ENCODE results near the gene MAD1L1. TPM values are rescaled to one million over a fixed set of nuclear protein-coding genes. Genes with fewer than 3 reads are reported as not detected.

Gene MAD1L1
- total and polyA plus RNA-seq, 2 of the 8 experiments (the other 6 are each of a cell fraction or from before 2014, with no cell fraction given) = 40.4 to 44.6 TPM

DNA sequence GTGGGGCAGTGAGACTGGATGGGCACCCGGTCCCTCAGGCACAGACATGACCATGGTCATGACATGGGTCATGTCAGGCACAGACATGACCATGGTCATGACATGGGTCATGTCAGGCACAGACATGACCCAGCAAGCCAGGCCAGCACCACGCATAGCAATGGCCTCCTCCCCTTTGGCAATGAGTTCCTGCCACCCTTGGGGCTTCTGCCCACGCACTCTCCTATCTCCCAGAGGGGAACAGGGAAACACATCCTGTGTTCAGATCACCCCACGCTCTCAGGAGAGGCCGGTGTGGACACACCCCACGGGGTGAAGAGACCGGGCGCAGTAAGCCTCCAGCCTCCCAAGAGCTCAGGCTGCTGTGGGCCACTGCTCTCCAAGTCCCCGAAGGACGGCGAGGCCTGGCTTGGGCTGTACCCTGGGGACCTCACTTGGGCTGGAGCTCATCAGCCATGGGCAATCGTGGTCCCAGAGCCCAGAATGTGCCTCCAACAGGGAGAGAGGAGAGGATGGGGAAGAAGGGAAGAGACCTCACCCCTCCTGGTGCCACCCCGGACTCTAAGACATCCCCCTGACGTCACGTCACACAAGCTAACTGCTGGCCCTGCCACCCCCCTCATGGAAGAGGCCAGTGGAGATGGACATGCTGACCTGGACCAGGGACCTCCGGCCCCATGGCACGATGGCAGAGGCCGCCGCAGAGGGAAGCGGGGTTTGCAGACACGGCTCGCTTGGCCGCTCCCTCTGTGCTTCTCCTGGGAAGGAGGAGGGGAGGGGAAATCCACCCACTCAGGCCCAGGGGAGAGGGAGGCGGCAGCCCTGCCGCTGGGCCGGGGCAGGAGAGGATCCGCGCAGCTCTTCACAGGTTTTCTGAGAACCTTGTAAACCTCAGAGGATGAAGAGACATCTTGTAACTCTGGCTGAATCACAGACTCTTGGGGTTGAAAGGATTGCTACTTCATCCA is 293.0 kb downstream of the MAD1L1 start:
- no peak overlapping the region for H4K91ac ChIP-seq (replicated peaks; ENCODE audit: insufficient read length, low read length)
- peaks cover 4 to 23% of the 10 kb centered on the region in 2 experiments; a peak in 3 of 4 replicates for H3K9me3 ChIP-seq (ENCODE audit: insufficient read depth in 2 of 2, low read depth in 1 of 2, low read length in 1 of 2)
- no peak overlapping the region for H3K4me3 ChIP-seq (ENCODE audit: extremely low read depth in 1 of 4, insufficient read depth in 2 of 4, low read depth in 3 of 4, low read length in 4 of 4)
- no peak overlapping the region for H2BK20ac ChIP-seq (ENCODE audit: low read length)
- no peak overlapping the region for H3K27ac ChIP-seq (ENCODE audit: low read depth, low read length)
- no peaks in the 10 kb centered on the region for H3K79me1 ChIP-seq (ENCODE audit: low read depth, low read length)
- no peak overlapping the region for H2BK12ac ChIP-seq (ENCODE audit: low read depth, low read length)
- no peak overlapping the region for H4K5ac ChIP-seq (ENCODE audit: insufficient read length, low read depth, low read length)
- H4K8ac ChIP-seq (ENCODE audit: extremely low read depth, insufficient read depth, low read length) = no peak overlapping the region
- H4K20me1 ChIP-seq (replicated peaks in 1 of 2; ENCODE audit: control insufficient read depth in 1 of 2, insufficient read depth in 2 of 2, low read length in 2 of 2) = no peaks in the 10 kb centered on the region
- H2AFZ ChIP-seq (ENCODE audit: low read length) = no peak overlapping the region
- H3K9ac ChIP-seq (replicated peaks in 1 of 4; ENCODE audit: extremely low read depth in 1 of 4, low read depth in 3 of 4, low read length in 3 of 4) = no peak overlapping the region
- no peak overlapping the region for H3K18ac ChIP-seq (ENCODE audit: extremely low read depth, low read length)
- H3K14ac ChIP-seq (ENCODE audit: insufficient read length) = no peak overlapping the region
- peaks cover 0 to 2% of the 10 kb centered on the region in 2 experiments; a peak in 1 of 4 replicates for H3K79me2 ChIP-seq (ENCODE audit: control insufficient read depth in 1 of 2, insufficient read depth in 2 of 2, low read length in 2 of 2)
- 93% methylated on average over 20 of the region's 28 CpGs; no CpG with 5 or more reads in 1 of the 2 experiments for WGBS, 2 experiments (ENCODE audit: extremely low coverage in 1 of 2, insufficient coverage in 1 of 2, insufficient read length in 1 of 2, insufficient replicate concordance in 2 of 2, low coverage in 1 of 2, low lambda C conversion rate in 2 of 2, missing lambda C conversion rate in 1 of 2)
- no peak overlapping the region for H2BK15ac ChIP-seq (ENCODE audit: low read length)
- no peak overlapping the region for H2BK5ac ChIP-seq (ENCODE audit: low read depth, low read length)
- H3K23ac ChIP-seq (ENCODE audit: insufficient read length) = no peak overlapping the region
- no peak overlapping the region for H2BK120ac ChIP-seq (replicated peaks; ENCODE audit: low read depth, low read length)
- no peak for TF ChIP-seq TEAD4 (IDR thresholded peaks at IDR 0.05; ENCODE audit: low read depth, low read length)
- no peak for TF ChIP-seq SP1 (IDR thresholded peaks at IDR 0.05; ENCODE audit: low read depth, low read length)
- TF ChIP-seq SUZ12 (IDR thresholded peaks at IDR 0.05; ENCODE audit: low read length) = no peak
- TF ChIP-seq SRF (IDR thresholded peaks at IDR 0.05; ENCODE audit: low read depth, low read length) = no peak
- no peak for TF ChIP-seq POU5F1 (IDR thresholded peaks at IDR 0.05; ENCODE audit: low read depth, low read length)
- TF ChIP-seq YY1 (IDR thresholded peaks at IDR 0.05; ENCODE audit: low read depth, low read length) = no peak
- no peak for TF ChIP-seq SP2 (IDR thresholded peaks at IDR 0.05; ENCODE audit: low read length)
- no peak for TF ChIP-seq KDM1A (IDR thresholded peaks at IDR 0.05; ENCODE audit: borderline replicate concordance, low read length)
- FAIRE-seq (no peak), DNase-seq (ENCODE audit: low read depth in 1 of 2, low spot score in 2 of 2) (no peak)
- peaks cover 0 to 3% (median 0%) of the 10 kb centered on the region in 4 experiments; a peak in 2 of 8 replicates for H3K36me3 ChIP-seq (ENCODE audit: control insufficient read depth in 2 of 4, insufficient read depth in 4 of 4, low read length in 3 of 4)
- H2AK5ac ChIP-seq (ENCODE audit: low read depth, low read length) = no peak overlapping the region
- ChIA-PET CTCF (ENCODE audit: partially characterized antibody) (interaction anchor here (0.7 kb wide), 1 partner anchor 13 kb away, joined by 3 read pairs; no protein-coding TSS in a partner anchor), POLR2A (ENCODE audit: partially characterized antibody) (no interaction called here)
- H3K4ac ChIP-seq (replicated peaks; ENCODE audit: insufficient read length, low read depth, low read length) = no peak overlapping the region
- H3K4me1 ChIP-seq (replicated peaks in 1 of 4; ENCODE audit: control insufficient read depth in 3 of 4, insufficient read depth in 4 of 4, low read length in 3 of 4) = peaks cover 0 to 16% (median 7%) of the 10 kb centered on the region in 4 experiments; a peak in 6 of 7 replicates
- no peaks in the 10 kb centered on the region for H3K23me2 ChIP-seq (ENCODE audit: low read depth, low read length)
- no peak overlapping the region for H3K56ac ChIP-seq (replicated peaks; ENCODE audit: insufficient read length, low read depth, low read length)
- H3K4me2 ChIP-seq (ENCODE audit: insufficient read depth in 1 of 2, low read depth in 2 of 2, low read length in 2 of 2) = no peak overlapping the region
- H3K27me3 ChIP-seq (replicated peaks in 1 of 4; ENCODE audit: control insufficient read depth in 3 of 4, extremely low read depth in 1 of 4, insufficient read depth in 3 of 4, low read length in 3 of 4) = no peaks in the 10 kb centered on the region
